ENCODE data around the gene SART3. TPM values are rescaled to one million over a fixed set of nuclear protein-coding genes. Genes with fewer than 3 reads are reported as not detected.

SART3 gene
- total RNA-seq, 1 experiment from 2014 or later = 89.4 TPM

- H2BK12ac ChIP-seq (ENCODE audit: insufficient read length, low read depth, low read length) = no peak overlapping the region
- H3K4ac ChIP-seq (ENCODE audit: low read depth, low read length) = no peak overlapping the region
- H4K91ac ChIP-seq (ENCODE audit: insufficient read length, low read depth, low read length) = no peak overlapping the region
- H3K23ac ChIP-seq (ENCODE audit: insufficient read length, low read depth, low read length) = no peak overlapping the region
- H3K9me3 ChIP-seq (ENCODE audit: control insufficient read depth, low read depth, low read length) = no peaks in the 10 kb centered on the region
- H3K27me3 ChIP-seq (ENCODE audit: insufficient read depth, low read length) = no peaks in the 10 kb centered on the region; the same call in 1 of the 2 replicates
- H2AK5ac ChIP-seq (ENCODE audit: insufficient read length, low read length) = no peak overlapping the region
- peaks cover 18 to 22% of the 10 kb centered on the region in 2 experiments for H3K4me1 Mint-ChIP-seq
- no peak overlapping the region for H3K56ac ChIP-seq (ENCODE audit: insufficient read length, low read depth, low read length)
- H2BK20ac ChIP-seq (ENCODE audit: low read depth, low read length, poor library complexity, severe bottlenecking) = no peak overlapping the region
- H3K18ac ChIP-seq (ENCODE audit: insufficient read length, low read depth, low read length) = no peak overlapping the region
- H3K4me1 ChIP-seq (ENCODE audit: insufficient read depth, low read length) = peaks cover 6% of the 10 kb centered on the region; the same call in 1 of the 2 replicates
- H3K14ac ChIP-seq (ENCODE audit: insufficient read depth, low read length) = no peak overlapping the region
- H2BK5ac ChIP-seq (ENCODE audit: insufficient read length, low read length) = no peak overlapping the region
- peaks cover 5% of the 10 kb centered on the region for H3K79me1 ChIP-seq (ENCODE audit: insufficient read depth, low read depth, low read length, poor library complexity, severe bottlenecking)
- peaks cover 0 to 2% (median 0%) of the 10 kb centered on the region in 3 experiments; a peak in 3 of 7 replicates for H3K36me3 Mint-ChIP-seq (ENCODE audit: insufficient read depth in 1 of 3, low read depth in 3 of 3)
- H4K20me1 ChIP-seq (ENCODE audit: control insufficient read depth, insufficient read depth, insufficient read length) = no peaks in the 10 kb centered on the region
- H3K23me2 ChIP-seq (ENCODE audit: insufficient read length, low read depth, low read length, poor library complexity, severe bottlenecking) = peaks cover 6% of the 10 kb centered on the region
- H4K5ac ChIP-seq (ENCODE audit: insufficient read length, low read depth, low read length) = no peak overlapping the region
- H3K4me3 Mint-ChIP-seq = peak overlapping the region; percentile 2 to 44; a peak in 2 of 5 replicates
- no peaks in the 10 kb centered on the region for H3K79me2 ChIP-seq (ENCODE audit: insufficient read depth, low read length)
- peak; percentile 87 for DNase-seq
- no peak overlapping the region for H3T11ph ChIP-seq (ENCODE audit: low read length)
- H4K8ac ChIP-seq (replicated peaks; ENCODE audit: insufficient read length, low read depth, low read length) = no peak overlapping the region
- H3K9ac ChIP-seq (ENCODE audit: extremely low read depth, insufficient read length, low read length) = no peak overlapping the region
- WGBS (ENCODE audit: extremely low coverage, insufficient read length, low lambda C conversion rate) = no CpG with 5 or more reads among the region's 15 CpGs
- no peak overlapping the region for H2BK15ac ChIP-seq (ENCODE audit: low read depth, low read length)
- H3K4me2 ChIP-seq (ENCODE audit: insufficient read depth, insufficient read length, low read length) = peak overlapping the region; percentile 42
- no peaks in the 10 kb centered on the region; the same call in 1 of the 2 replicates for H3K27me3 Mint-ChIP-seq (ENCODE audit: low read depth)
- peak; percentile 95 for TF ChIP-seq CTCF (conservative IDR thresholded peaks at IDR 0.05)
- H2AFZ ChIP-seq (ENCODE audit: low read length) = peak overlapping the region; percentile 43
- peaks cover 0 to 5% of the 10 kb centered on the region in 2 experiments; a peak in 2 of 5 replicates for H3K9me3 Mint-ChIP-seq
- H3K27ac ChIP-seq (ENCODE audit: insufficient read length, low read depth, low read length) = no peak overlapping the region
- no peak overlapping the region for H2BK120ac ChIP-seq (ENCODE audit: low read depth, low read length, poor library complexity, severe bottlenecking)
- peak overlapping the region; percentile 18 to 94 (median 63); a peak in 5 of 7 replicates for H3K27ac Mint-ChIP-seq
Observed at GRCh38 chr12:108511633-108512540, 49.1 kb downstream of the SART3 start.

Measured in H9 (cell line).